HG03565 (cell line): ENCODE data around the gene PLXDC2.

Experiments used
- ATAC-seq: cut with Tn5 transposase; IDR thresholded peaks from one replicate; pipeline ENCODE4 v1.9.1; 2021; ENCODE audit warnings: mild to moderate bottlenecking, moderate library complexity; ENCODE audit not compliant: unreplicated experiment

PLXDC2 gene

DNA sequence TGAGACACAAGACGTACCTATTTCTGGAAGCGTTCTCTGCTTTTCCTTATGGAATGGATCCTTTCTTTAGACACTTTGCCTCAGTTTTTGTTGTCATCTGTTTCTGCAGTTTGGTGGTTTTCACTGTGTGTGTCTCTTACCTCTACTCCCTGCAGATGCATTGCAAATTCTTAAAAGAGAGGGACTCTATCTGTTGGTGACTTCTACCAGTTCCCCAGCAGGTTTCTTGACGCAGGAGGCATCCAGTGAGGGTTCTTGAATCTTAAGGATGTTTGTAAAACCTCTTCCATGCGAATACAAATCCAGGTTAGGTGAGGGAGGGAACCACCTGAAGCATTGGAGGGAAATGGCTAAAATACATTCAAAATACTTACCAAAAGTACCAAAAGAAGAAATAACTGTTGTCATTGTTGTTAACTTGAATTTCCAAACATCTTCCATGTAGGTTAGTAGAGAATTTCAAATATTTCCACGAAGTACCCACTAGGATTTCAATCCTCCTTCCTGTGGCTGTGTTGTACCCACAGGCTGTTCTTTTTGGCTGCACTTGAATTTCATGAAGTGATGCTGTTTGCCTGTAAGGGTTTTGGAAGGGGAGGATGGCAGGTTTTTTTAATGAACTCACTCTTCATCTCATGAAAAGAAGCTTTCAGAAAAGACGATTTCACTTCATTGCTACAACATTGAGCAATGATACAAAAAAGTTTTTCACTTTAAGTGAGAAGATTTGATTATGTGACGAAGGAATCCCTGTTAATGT lies 32.2 kb downstream of the PLXDC2 start:
- ATAC-seq, result no peak

DNA sequence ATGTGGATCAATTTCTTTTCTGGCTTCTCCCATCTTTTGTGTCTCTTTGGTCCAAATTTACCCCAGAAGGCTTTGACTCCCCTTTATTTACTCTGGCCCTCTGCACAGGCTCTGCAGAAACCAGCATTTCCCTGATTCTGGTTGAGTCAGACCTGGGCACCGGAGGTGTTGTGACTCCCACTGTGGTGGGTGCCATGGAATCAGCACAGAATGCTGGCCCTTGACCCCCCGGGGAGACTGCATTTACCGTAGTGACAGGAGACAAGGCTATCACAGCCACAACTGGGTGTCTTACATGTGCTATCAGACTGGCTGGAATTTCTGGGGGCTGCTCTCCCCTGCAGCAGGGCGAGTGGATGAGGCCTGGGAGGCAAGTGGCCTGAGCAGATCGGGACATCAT lies 37.6 kb downstream of the PLXDC2 start:
- ATAC-seq, result no peak

DNA sequence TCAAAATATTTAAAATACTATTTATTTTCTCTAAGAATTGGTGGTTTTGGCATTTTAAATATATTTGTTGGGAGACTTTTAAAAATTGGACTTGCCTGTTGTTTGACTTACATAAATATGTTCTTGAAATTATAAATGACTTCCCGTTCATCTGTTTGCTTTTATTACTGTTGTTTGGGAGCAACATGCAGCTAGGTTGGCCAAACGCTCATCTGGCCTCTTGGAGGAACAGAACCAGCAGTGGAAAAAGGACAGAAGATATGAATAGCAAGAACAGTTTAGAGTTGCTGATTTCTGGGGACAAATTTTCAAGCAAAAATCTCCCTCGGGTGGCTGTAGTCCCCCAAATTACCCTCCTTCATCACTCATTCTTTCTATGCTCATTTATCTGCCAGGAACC lies 41.6 kb downstream of the PLXDC2 start:
- ATAC-seq, result no peak

DNA sequence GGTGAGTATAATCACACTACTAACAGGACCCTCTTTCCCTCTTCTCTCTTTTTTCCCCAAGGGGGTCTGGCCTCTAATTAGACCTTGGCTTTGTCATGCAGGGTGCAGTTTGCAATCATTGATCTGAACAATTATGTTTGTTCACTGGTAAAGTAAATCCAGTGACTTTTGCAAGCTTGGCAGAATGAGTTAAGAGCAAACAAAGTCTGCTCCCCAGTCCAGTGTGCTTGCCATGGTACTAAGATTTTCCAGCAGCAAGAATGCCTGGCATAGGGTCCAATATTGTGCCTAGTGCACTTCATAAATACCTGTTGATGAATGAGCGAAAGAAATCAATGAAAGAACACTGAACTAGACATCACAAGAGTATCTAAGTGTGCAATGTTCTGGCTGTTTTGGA lies 43.9 kb downstream of the PLXDC2 start:
- no peak for ATAC-seq

DNA sequence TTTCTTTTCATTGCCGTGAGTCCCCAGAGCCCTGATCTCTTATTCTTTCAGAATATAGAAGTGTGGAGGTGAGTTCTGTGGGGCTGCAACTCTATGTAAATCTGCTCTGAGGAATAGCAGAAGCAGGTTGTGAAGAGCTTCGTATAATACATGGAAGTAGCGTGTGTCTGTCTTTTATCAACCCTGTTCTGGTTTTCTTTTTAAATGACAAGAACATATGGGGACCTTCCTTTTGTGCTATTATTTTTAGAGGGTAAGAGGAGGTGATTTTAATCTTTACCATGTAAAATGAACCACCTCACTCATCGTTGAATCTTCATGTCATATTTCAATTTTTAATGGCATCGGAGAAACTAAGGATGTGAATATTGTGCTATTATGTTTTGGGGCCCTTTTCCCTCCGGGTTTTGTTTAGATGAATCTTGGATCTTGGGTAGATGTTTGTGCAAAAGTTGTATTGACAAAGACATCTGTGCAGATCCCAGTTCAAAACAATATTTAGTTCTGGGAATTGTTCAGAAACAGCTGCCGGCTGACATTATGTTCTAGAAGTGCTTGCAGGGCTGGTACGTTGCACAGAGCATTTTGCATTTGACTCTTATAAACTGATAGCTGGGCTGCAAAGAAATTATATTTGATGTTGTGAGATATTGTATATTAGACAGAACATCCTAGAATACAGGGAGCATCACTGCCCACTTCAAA lies 46.7 kb downstream of the PLXDC2 start:
- no peak for ATAC-seq

DNA sequence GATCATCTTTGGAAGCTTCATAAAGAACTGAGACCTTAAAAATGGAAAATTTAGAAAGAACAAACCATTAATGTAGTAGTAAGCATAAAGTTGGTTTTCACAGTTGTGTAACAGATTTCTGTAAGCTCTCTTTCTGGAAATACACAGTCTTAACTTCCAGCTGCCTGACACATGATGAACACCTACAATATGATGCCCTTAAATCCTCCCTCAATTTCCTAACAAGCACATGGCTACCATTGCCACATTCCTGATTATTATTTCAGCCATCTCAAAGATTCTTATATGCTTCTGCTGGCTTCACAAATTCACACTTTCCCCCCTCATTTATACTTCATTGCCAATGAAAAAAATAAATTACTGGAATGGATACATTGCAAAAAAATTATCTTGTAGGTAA lies 49.4 kb downstream of the PLXDC2 start:
- no peak for ATAC-seq

DNA sequence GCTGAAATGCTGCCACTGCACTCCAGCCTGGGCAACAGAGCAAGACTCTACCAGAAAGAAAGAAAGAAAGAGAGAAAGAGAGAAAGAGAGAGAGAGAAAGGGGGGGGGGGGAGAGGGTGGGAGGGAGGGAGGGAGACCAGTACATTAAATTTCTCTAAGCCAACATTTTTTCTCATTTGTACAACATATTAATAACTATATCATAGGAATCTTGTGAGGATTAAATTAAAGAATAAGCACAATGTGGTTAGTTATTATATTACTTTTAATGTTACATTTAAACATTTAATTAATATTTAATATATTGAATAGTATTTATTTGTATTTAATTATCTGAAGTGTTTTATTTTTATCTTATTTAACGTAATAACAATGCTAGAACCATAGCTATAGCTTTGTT lies 53.1 kb downstream of the PLXDC2 start:
- no peak for ATAC-seq

DNA sequence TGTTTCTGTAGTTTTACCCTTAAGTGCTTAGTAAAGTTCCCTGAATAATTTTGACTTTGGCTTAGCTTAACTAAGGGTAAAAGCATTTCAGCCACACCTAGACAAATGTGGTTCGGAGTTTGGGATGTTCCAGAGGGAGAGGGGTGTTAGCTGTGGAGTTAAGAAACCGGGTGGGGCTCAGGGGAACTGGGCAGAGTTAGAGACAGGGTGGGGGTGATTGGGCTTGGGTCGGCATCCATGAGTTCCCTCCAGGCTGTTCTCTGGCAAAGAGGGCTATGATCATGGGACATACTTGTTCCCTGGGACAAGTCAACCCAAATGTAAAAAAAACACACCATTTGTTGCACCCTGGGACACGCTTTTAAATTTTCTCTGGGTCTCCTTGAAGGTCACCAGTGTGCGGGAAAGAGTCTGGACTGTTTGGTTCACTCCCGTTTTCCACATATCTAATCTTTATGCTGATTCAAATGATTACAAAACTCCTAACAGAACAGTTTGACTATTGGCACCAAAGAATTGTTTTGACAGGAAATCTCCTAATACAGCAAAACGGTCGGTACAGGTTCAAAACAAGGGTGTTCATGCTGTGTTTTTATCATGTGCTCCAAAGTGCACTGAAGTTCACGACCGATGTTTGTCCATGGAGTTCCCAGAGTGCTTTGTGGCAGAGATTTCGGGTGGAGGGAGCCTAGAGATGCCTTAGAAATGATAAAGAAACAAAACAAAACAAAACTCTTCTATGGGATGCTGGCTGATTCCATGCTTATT lies 56.5 kb downstream of the PLXDC2 start:
- ATAC-seq, result no peak

DNA sequence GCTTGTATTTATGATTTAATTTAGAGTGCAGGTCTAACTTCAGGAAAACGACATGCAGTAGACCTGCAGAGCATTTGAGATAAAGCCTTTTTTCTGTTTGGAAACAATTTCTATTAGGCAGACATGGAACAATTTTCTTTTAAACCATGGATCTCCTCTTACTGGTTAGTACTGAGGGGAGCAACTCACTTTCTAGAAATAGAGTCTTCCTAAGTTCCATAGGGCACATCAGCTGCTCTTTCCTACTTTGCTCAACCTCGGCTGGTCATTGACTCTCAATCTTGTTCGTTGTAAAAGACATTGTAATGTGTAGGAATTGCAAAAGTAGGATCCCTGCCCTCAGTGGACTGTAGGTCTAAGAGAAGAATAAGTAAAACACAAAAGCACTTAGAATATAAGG lies 58.0 kb downstream of the PLXDC2 start:
- ATAC-seq, result no peak

DNA sequence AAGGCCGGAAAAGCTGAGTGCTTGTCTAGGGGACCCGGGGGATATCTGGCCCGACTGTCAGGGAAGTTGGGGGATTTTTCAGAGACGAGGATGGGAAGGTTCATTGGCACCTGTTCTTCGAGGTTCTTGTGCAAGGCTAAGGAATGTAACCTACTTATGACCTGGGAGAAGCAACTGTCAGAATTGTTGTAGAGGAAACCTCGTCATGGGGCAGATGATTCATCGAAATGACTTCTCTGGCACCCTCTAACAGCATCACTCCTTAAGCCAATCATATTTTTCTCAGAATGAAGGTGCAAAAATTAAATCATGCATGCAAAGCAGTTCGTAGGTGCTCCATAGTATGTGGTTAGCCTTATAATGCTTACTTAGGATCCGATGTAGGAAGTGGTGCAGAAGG lies 58.6 kb downstream of the PLXDC2 start:
- ATAC-seq, result no peak

DNA sequence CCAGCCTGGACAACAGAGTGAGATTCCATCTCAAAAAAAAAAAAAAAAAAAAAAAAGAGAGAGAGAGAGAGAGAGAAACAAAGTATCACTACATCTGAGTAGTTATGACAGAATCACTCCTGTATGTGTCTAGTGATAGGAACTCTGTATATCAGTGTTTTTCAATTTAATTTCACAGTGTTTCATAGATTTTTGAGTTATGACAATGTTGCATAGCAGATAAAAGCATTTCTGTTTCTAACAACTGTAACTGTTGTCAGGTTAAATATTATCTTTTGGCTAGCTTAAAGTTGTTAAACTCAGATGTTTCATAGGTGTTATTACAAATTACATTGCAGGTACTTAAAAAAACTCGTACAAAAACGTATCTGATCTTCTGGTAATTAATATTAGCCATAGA lies 60.3 kb downstream of the PLXDC2 start:
- ATAC-seq, result no peak

DNA sequence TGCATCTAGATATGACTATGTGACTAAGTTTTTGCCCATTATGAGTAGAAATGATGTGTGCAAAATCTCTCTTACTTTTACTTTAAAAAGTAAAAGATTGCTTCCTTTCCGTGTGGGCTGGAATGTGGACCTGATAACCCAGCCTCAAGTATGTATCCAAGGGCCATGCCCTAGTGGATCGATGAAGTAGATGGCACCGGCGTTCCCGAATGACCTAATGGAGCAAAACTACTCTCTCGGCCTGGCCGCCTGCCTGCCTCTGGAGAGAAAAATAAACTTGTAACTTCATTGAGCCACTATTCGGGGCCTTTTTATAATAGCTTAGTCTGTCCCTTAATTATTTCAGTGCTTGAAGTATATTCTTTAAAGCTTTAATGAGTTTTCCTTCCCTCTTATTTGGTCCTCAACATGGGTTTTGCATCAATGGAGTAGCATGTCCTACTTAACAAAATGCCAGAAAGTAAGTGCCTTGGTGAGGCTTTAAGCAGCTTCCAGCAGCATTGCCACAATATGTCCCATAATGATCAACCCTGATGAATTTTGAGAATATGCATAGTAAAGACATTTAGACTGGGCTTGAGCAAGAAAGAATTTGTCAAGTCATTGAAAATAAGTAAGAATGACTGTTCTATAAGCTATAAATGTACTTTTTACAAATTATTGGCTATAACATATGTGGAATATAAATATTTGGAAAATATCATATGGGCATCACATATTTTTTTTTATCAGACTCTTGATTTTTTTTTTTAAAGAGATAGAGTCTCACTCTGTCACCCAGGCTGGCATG lies 61.4 kb downstream of the PLXDC2 start:
- ATAC-seq, result no peak

DNA sequence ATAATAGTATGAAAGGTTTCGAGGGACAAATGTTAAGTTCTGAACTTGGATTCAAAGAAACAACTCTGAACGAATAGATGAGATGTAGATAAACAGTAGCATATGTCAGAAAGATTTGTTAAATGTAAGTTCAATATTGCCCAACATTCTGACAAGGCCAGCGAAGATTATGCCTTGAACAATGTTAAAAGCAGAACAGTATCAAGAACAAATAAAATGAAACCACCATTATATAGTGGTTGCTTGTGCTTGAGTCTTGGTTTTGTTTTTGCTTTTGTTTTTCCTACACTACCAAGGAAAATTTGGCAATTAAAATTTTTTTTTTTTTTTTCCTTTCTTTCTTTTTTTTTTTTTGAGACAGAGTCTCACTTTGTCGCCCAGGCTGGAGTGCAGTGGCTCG lies 66.4 kb downstream of the PLXDC2 start:
- ATAC-seq, result no peak

DNA sequence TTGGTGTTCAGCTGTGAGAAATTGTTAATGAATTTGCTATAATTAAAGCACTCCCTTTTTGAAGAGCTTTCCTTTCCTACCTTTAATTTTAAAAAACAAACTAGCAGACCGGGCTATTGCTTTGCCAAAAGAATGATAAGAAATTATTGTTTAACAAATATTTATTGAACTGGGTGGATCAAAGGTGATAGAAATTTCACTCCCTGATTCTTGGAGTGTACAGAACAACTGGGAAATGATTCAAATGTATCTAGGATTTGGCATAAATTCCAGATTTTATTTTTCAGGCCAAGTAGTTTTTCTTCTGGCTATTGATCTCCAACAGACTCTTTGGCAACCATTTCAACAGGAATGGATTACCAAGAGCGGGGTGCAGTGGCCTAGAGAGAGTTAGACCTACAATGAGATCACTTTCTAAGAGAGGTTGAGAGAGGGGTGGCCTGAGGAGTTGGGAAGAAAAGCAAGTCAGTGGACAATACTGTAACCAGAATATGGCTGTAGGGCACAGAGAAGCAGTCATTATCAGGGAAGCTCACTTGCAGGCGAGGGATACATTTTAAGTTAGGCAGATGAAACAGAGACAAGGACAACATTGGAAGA lies 71.9 kb downstream of the PLXDC2 start:
- no peak for ATAC-seq

DNA sequence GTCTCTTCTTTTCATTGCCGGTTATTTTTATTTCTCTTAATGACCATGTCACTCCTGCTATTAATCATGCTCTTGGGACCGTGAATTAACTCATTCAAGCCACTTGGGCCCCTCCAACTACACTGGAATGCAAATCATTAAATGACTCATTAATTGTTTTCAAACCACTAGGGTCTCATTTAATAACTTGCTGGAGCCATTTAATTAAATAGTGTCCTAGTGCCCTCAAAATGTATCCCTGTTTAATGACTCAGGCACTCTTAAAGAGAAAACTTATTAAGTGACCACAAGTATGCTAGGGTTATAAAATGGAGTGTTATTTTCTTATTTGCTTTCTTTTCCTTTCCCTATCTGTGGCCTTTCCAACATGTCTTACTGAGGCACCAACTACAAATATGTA lies 73.0 kb downstream of the PLXDC2 start:
- no peak for ATAC-seq

DNA sequence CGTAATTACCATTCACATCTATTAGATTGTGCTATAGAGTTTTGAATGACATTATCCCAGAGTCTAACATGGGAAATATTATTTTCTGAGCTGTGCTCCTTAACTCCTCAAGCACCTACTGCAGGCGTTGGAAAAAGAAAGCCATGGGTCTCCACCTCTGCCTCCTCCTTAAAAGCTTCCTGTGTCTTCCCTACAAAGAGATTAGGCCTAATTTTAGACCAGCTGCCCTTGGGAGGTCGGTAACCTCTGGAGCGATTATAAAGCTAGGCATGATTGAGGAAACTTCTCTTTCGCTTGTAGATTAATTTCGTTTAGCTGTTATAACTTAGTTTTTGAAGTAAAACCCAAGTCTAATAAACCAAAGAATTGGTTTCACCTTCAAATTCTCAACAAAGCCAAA lies 75.2 kb downstream of the PLXDC2 start:
- no peak for ATAC-seq

DNA sequence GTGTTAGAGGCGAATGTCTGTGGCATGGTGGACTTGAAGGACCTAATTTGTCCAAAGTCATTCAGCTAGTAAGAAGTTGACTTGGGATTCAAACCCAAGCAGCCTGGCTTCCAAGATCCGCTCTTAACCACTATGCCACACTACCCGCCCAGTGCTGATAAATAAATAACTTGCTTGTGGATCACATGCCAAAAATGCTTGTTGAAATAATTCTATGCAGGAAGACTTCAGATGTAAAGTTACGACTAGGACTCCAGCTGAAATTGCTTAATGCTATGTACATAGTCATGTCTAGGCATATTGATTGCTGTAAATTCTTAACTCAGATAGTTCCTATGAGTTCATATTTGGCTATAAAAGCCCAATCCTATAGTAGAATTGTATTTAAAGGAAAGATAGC lies 76.0 kb downstream of the PLXDC2 start:
- ATAC-seq, result no peak

DNA sequence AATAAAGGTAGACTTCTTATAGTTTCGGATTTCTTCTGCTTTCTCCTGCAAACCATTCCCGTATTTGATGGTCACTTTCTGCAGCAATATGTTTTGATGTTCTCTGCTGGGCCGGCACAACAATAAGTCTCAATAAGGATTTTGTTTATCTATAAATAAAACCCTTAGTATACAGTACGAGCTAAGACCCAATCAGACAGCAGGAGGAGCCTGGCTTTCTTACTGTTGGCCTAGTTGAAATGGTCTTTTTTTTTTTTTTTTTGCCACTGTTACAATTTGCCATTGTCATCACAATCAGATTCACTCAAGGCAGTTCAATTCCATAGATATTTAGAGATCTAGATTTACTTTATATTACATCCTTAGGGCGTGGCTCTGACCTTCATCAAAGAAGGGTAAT lies 76.4 kb downstream of the PLXDC2 start:
- ATAC-seq, result no peak

DNA sequence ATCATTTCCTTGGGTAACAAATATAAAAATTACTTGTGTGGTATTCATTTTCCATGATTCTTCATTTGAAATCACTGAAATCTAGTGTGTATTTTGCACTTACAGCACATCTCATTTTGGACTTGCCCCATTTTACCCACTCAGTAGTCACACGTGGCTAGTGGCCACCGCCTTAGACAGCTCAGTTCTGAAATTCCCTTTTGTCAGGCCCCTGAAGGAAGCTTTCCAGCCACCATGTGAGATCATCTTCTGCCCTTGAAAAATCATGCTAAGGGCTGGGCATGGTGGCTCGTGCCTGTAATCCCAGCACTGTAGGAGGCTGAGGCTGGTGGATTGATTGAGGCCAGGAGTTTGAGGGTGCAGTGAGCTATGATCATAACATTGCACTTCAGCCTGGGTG lies 79.3 kb downstream of the PLXDC2 start:
- ATAC-seq, result no peak

DNA sequence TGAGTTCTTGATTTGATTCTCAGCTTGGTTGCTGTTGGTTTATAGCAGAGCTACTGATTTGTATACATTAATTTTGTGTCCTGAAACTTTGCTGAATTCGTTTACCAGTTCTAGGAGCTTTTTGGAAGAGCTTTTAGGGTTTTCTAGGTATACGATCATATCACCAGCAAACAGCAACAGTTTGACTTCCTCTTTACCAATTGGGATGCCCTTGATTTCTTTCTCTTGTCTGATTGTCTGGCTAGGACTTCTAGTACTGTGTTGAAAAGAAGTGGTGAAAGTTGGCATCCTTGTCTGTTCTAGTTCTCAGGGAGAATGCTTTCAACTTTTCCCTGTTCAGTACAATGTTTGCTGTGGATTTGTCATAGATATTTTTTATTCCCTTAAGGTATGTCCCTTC lies 86.2 kb downstream of the PLXDC2 start:
- no peak for ATAC-seq

DNA sequence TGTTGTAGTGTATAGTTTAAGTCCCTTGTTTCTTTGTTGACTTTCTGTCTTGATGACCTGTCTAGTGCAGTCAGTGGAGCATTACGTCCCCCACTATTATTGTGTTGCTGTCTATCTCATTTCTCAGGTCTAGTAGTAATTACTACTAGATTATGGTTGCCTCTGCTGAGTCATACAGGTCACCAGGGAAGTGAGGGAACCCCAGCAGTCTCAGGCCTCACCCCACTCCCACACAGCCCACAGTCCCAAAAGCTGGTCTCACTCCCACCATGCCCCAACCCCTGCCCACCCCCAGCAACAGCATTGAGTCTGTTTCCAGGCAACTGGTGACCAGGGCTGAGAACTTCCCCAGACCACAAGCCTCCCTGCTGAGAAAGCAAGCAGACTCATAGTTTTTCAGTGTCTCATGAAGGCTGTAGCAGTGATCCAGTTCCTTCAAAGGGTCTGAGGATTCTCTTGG lies 88.0 kb downstream of the PLXDC2 start:
- no peak for ATAC-seq
